Ishikawa (cell line): ENCODE results near the gene RIC8B.
A peak's percentile ranks its signal among the peaks of the same experiment; 100 is the strongest.

Source experiments
- CEBPB ChIP-seq: IDR thresholded peaks from 2 replicates; pipeline ENCODE4 v1.6.1; 2012
- CREB1 ChIP-seq: IDR thresholded peaks from 2 replicates; pipeline ENCODE4 v1.6.1; 2012; ENCODE audit warnings: low read depth
- EGR1 ChIP-seq: IDR thresholded peaks from 2 replicates; pipeline ENCODE4 v1.6.1; 2012
- EP300 ChIP-seq: IDR thresholded peaks from 2 replicates; pipeline ENCODE4 v1.6.1; 2012; ENCODE audit warnings: borderline replicate concordance
- FOXM1 ChIP-seq: IDR thresholded peaks from 2 replicates; pipeline ENCODE4 v1.6.1; 2012; ENCODE audit warnings: low read depth, borderline replicate concordance
- MAX ChIP-seq: IDR thresholded peaks from 2 replicates; pipeline ENCODE4 v1.6.1; 2012
- NFIC ChIP-seq: IDR thresholded peaks from 2 replicates; pipeline ENCODE4 v1.6.1; 2012
- RAD21 ChIP-seq: IDR thresholded peaks from 2 replicates; pipeline ENCODE4 v1.6.1; 2012; ENCODE audit warnings: low read depth
- REST ChIP-seq: IDR thresholded peaks from 2 replicates; pipeline ENCODE4 v1.6.1; 2012; ENCODE audit warnings: low read depth, mild to moderate bottlenecking
- TAF1 ChIP-seq: IDR thresholded peaks from 2 replicates; pipeline ENCODE4 v1.6.1; 2012; ENCODE audit warnings: low read depth, mild to moderate bottlenecking
- TCF12 ChIP-seq: IDR thresholded peaks from 2 replicates; pipeline ENCODE4 v1.6.1; 2012; ENCODE audit warnings: low read depth
- TEAD4 ChIP-seq: IDR thresholded peaks from 2 replicates; pipeline ENCODE4 v1.6.1; 2012
- USF1 ChIP-seq: IDR thresholded peaks from 2 replicates; pipeline ENCODE4 v1.6.1; 2012
- YY1 ChIP-seq: IDR thresholded peaks from 2 replicates; pipeline ENCODE4 v1.6.1; 2012; ENCODE audit warnings: low read depth
- ZBTB7A ChIP-seq: IDR thresholded peaks from 2 replicates; pipeline ENCODE4 v1.6.1; 2012; ENCODE audit warnings: low read depth

The RIC8B gene

DNA sequence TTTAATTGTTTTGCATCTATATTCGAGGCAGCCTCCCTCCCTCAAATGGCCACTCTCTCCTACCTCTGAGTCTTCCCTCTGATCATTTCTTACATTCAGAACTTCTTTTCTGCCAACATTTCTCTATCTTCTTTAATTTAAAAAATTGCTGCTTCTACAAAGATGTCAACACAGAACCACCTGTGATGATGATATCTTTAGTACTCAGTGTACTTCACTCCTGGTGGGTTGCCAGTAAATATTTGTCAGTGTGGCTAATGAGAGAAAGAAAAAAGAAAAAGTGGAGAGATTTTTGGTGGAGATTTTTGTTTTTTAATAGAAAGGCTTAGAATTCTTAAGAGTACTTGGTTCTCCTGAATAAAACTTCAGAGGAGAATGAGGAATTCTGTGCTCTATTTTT lies 8.1 kb downstream of the RIC8B start:
- TF ChIP-seq USF1 (no peak), TCF12 (no peak), RAD21 (no peak), TEAD4 (no peak), MAX (no peak), REST (no peak), ZBTB7A (no peak), EP300 (no peak)

DNA sequence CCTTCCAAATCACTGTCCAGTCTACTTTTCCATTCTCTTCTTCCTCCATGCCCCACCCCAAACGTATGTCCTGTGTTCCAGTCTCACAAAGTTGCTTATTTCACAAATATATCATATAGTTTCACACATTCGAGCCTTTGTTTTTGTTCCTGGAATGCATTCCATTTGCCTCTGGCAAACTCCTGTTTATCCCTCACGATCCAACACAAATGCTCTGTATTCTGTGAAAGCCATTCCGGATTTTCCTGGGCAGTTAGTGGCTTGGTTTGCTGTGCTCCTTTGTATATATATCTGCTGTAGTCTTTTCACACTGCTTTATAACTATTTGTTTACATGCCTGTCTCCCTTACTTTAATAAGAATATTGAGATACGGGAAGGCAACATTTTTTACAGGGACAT lies 9.0 kb downstream of the RIC8B start:
- TF ChIP-seq TAF1 (no peak), CEBPB (no peak), TCF12 (no peak), CREB1 (no peak), TEAD4 (no peak), ZBTB7A (no peak), NFIC (no peak), MAX (no peak), REST (no peak), RAD21 (no peak), YY1 (no peak), EGR1 (no peak), EP300 (no peak), FOXM1 (no peak), USF1 (no peak)

DNA sequence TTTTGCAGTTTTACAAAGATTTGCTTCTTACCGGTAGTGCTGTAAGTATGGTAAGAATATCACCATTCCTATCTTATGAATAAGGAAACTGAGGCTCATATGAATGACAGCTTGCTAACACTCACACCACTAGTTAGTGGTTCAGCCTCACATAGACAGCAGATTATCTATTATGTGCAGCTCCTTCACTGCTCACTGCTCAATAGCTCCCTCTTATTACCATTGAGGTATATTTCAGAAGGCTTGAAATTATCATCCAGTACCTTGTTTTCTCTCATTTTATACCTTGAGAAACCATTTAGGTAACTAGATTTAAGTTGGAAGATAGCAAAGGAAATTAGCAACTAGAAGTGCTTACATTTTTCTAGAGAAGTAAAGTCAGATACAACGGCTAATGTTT lies 15.5 kb downstream of the RIC8B start:
- peak; percentile 34 for TF ChIP-seq RAD21
- no peak for TF ChIP-seq EP300

DNA sequence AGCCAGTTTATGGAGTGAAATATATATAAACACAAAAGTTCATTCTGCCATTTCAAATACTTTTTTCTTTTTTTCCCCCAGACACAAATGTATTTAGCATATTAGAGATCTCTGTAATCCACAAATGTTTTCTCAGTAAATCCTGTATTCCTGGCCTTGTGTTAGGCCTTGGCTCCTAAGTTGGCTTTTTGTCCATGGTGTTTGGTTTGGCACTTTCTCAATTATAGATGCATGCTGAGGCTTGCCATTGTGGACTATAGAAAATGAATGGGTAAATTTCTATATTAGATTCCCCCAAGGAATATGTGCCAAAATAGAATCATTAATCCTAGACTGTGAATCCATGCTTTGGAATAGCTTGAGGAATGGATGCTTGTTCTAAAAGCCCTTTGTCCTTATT lies 17.0 kb downstream of the RIC8B start:
- TF ChIP-seq EP300, result no peak
- no peak for TF ChIP-seq CEBPB
- TF ChIP-seq TCF12, result no peak
- TF ChIP-seq REST, result no peak
- TF ChIP-seq USF1, result no peak
- no peak for TF ChIP-seq ZBTB7A
- TF ChIP-seq RAD21, result no peak
- no peak for TF ChIP-seq CREB1

GRCh38 chr12:106794369-106794768 lies 19.9 kb downstream of the RIC8B start:
- TF ChIP-seq USF1 (no peak), RAD21 (no peak), ZBTB7A (no peak)
